HT-29 (cell line): Measurements from ENCODE around the gene RUSC2. TPM values are rescaled to one million over a fixed set of nuclear protein-coding genes. Genes with fewer than 3 reads are reported as not detected.
A peak's percentile ranks its signal among the peaks of the same experiment; 100 is the strongest.
"Not testable (repeated sequence)": the region's sequence is repeated elsewhere in the genome, so short reads cannot be mapped to it uniquely, and the experiment has no call there.

Source experiments
- DNase-seq: peaks from one replicate; pipeline ENCODE4 v3.0.0-alpha.2; 2015; ENCODE audit warnings: low spot score
- total RNA-seq: library from RNA; depleted of rRNA; stranded (reverse); fragments of >200 nt; shearing (Covaris generic); gene quantifications from 2 replicates; pipeline ENCODE4 v1.2.3, GENCODE V29; 2014; rRNA removed

Gene RUSC2
- 0.94 and 2.0 TPM in 2 replicates for total RNA-seq

GRCh38 chr9:35489313-35490154 lies at the start of gene RUSC2:
Gene RUSC2 (plus strand): TSS chr9:35490111. CDS start chr9:35546522, 56,411 bp downstream.
- peak; percentile 66 for DNase-seq

GRCh38 chr9:35446012-35446411 lies 43.9 kb upstream of the RUSC2 start:
- DNase-seq = no peak

- DNase-seq = no peak
Measured at GRCh38 chr9:35448496-35448895, 41.4 kb upstream of the RUSC2 start.

- DNase-seq = no peak
Measured at GRCh38 chr9:35452481-35452880, 37.4 kb upstream of the RUSC2 start.

GRCh38 chr9:35453786-35454185 lies 36.1 kb upstream of the RUSC2 start:
- DNase-seq = no peak

- no peak for DNase-seq
Measured at GRCh38 chr9:35464141-35465025, 25.5 kb upstream of the RUSC2 start.

- DNase-seq = no peak
Measured at GRCh38 chr9:35470340-35470739, 19.6 kb upstream of the RUSC2 start.

GRCh38 chr9:35470894-35471293 lies 19.0 kb upstream of the RUSC2 start:
- DNase-seq = no peak

- no peak for DNase-seq
Measured at GRCh38 chr9:35476596-35476995, 13.3 kb upstream of the RUSC2 start.

- DNase-seq = peak; percentile 83
Measured at GRCh38 chr9:35477211-35477855, 12.6 kb upstream of the RUSC2 start.

- no peak for DNase-seq
Measured at GRCh38 chr9:35478871-35479270, 11.0 kb upstream of the RUSC2 start.

- peak; percentile 51 for DNase-seq
Measured at GRCh38 chr9:35481347-35481975, 8.4 kb upstream of the RUSC2 start.

- DNase-seq = no peak
Measured at GRCh38 chr9:35482071-35482470, 7.8 kb upstream of the RUSC2 start.

- no peak for DNase-seq
Measured at GRCh38 chr9:35484406-35484805, 5.5 kb upstream of the RUSC2 start.

GRCh38 chr9:35487081-35487480 lies 2.8 kb upstream of the RUSC2 start:
- no peak for DNase-seq

- no peak for DNase-seq
Measured at GRCh38 chr9:35488021-35488420, 1.9 kb upstream of the RUSC2 start.

- no peak for DNase-seq
Measured at GRCh38 chr9:35488566-35489312, 1.2 kb upstream of the RUSC2 start.

GRCh38 chr9:35490155-35490909 lies 421 bp downstream of the RUSC2 start:
- DNase-seq = no peak

- DNase-seq = no peak
Measured at GRCh38 chr9:35490910-35491465, 1.1 kb downstream of the RUSC2 start.

GRCh38 chr9:35493119-35493518 lies 3.2 kb downstream of the RUSC2 start:
- not testable (repeated sequence) for DNase-seq
